HG02981 (cell line): Measurements from ENCODE around the gene SMIM14.
"Not testable (repeated sequence)": the region's sequence is repeated elsewhere in the genome, so short reads cannot be mapped to it uniquely, and the experiment has no call there.

ENCODE experiments used
- ATAC-seq: cut with Tn5 transposase; IDR thresholded peaks from one replicate; pipeline ENCODE4 v1.9.1; 2021; ENCODE audit warnings: mild to moderate bottlenecking, moderate library complexity; ENCODE audit not compliant: unreplicated experiment

Gene SMIM14

DNA sequence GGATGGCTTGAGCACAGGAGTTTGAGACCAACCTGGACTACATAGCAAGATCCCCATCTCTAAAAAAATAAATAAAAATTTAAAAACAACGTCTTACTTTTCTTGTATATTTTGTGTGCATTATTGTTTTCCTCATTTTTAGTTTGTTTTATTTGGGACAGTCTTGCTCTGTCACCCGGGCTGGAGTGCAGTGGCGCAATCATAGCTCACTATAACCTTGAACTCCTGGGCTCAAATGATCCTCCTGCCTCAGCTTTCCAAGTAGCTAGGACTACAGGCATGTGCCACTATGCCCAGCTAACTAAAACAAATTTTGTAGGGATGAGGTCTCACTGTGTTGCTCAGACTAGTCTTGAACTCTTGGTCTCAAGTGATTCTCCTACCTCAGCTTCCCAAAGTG is 9.5 kb upstream of the SMIM14 start:
- no peak for ATAC-seq

DNA sequence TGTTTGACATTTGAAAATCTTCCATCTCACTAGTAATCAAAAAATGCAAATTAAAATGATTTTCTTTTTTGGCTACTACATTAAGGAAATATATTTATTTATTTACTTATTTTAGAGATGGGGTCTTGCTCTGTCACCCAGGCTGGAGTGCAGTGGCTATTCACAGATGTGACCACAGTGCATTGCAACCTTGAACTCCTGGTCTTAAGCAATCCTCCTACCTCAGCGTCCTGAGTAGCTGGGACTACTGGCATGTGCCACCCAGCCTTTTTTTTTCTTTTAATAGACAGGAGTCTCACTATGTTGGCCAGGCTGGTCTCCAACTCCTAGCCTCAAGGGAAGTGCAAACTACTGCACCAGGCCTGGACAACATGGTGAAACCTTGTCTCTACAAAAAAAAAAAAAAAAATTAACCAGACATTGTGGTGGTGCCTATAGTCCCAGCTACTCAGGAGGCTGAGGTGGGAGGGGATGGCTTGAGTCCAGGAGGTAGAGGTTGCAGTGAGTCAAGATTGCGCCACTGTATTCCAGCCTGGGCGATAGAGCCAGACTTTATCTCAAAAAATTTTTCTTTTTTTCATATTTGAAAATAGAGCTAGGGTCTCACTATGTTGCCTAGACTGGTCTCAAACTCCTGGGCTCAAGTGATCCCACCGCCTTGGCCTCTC is 4.4 kb upstream of the SMIM14 start:
- no peak for ATAC-seq

GRCh38 chr4:39641451-39641850 is 2.8 kb upstream of the SMIM14 start:
- ATAC-seq: no peak

- ATAC-seq: peak; percentile 4
Measured at GRCh38 chr4:39637586-39638353, 895 bp downstream of the SMIM14 start.

DNA sequence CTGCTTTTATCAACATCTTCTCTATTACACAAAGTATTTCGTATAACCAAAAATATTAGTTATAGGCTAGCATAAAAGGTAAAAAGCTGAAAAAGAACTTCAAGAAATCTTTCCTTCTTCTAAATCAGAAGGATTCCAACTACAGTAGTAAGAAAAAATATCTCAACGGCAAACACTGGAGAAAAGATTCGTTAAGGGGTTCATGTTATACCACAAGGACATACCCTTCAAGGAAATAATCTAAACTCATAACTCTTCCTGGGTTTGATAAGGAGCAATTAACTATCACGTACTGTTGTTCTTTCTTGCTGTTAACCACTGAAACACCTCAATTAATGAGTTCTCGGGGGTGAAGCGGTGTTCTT is 1.5 kb downstream of the SMIM14 start:
- no peak for ATAC-seq

GRCh38 chr4:39636531-39637184 is 2.0 kb downstream of the SMIM14 start:
- ATAC-seq: no peak

DNA sequence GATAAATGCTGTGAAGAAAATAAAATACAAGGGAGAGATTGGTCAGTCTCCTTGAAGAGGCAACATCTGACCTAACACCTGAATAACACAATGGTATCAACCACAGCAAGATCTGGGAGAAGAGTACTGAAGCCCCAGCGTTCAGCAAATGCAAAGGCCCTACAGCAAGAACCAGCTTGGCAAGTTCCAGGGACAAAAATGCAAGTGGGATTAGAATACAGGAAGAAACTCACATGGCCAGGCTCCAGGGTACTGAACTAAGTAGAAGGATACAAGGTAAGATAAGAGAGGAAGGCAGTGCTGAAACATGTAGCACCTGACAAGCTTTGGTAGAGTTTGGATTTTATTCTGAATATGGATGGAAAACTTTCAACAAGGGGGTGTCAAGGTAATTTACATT is 3.6 kb downstream of the SMIM14 start:
- no peak for ATAC-seq

DNA sequence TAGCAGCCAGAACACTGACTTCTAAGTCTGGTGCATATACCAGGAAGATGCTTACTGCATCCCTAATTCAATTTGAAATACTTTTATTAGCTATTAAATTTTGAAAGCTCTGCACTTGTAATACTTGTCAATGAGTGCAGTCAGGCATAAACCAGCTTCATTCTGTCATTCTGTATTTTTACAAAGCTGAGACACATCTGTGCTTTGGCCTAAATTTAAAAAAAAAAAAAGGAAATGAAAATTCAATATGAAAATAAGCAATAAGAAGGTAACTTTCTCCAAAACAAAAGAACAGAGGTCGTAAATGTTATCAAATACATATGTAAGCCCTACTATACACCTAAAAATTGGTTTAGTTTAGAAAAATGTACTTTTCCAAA is 7.0 kb downstream of the SMIM14 start:
- peak; percentile 53 for ATAC-seq

- ATAC-seq: no peak
Measured at GRCh38 chr4:39627413-39627812, 11.3 kb downstream of the SMIM14 start.

DNA sequence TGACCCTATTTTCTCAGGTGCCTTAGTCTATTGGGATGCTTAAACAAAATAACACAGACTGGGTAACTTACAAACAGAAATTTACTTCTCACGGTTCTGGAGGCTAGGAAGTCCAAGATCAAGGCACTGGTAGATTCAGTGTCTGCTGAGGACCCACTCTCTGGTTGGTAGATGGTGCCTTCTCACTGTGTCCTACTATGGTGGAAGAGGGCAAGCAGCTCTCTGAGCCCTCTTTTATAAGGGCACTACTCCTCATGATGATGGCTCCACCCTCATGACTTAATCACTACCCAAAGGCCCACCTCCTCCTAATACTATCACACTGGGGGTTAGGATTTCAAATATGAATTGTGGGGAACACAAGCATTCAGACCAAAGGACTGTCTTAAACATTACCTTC is 11.8 kb downstream of the SMIM14 start:
- ATAC-seq: no peak

DNA sequence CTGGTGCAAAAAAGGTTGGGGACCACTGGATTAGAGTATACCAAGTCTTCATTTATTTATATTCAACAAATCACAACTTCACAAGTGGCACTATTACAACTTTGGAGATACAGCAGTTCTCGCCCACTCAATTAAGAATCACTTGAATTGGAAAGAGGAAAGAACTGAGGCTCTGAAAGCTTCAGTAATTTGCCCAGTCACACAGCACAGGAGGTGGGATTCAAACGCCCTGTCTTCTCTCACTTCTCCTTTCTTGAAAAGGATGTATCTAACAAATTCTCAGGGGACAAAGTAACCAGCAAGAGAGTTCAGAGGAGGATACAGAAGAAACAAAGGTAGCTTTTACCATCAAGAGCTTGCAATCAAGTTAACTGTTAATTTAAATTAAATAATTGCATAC is 12.4 kb downstream of the SMIM14 start:
- ATAC-seq: peak; percentile 73

DNA sequence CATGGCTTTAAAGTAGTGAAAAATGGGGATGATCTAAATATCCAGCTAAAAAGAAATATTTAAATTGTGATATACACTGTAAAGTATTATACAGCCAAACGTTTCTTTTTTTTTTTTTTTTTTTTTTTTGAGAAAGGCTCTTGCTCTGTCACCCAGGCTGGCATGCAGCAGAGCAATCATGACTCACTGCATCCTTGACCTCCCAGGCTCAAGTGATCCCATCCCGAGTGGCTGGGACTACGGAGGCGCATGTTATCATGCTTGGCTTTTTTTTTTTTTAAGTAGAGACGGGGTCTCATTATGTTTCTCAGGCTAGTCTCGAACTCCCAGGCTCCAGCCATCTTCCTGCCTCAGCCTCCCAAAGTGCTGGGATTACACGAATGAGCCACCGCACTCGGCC is 17.1 kb downstream of the SMIM14 start:
- ATAC-seq: no peak

DNA sequence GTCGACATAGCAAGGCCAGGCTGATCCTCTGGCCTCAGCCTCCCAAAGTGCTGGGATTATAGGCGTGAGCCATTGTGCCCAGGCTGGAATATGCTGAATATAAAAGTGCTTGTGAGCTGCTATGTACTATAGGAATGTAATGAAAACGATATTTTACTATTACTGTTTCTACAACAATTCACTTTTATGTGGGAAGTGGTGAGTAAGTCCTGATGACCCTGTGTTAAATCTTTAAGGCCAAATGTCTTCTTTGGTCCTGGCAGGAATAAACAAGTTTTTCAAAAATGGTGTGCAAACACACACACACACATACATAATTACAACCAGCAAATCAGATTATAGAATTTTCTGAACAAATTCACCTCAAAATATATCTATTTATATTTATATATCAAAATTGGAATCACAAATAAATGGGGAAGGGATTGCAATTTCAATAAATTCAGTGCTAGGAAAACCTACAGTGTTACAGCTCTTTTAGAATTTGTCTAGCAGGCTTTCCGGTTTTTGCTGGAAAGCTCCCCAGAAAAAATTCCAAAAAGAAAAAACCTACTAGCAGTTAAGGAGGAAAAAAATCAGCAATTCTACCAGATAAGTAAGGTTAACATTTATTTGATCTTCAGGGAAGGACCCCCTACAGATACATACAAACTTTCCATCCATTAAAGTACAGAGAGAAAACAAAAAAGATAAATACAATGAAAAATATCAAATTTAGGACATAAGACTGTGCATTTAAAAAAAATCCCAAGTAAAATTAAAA is 17.9 kb downstream of the SMIM14 start:
- ATAC-seq: no peak

DNA sequence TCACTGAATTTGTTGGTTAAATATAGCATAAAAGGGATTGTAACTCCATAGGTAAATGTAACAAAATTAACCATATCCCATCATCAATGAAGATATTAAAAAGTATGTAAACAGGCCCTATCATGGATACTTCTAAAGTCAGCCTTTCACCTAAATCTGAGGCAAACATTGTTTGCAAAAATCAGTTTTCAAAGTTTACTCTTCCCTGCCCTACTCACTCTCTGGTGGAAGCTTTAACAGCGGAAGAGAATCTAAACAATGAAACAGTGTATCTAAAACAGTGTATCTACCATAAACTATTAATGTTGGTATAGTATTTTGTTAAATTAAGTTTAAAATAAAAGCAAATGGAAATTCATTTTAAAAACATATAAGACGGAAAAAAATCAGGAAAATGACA is 21.1 kb downstream of the SMIM14 start:
- no peak for ATAC-seq

GRCh38 chr4:39616651-39617050 is 22.0 kb downstream of the SMIM14 start:
- no peak for ATAC-seq

DNA sequence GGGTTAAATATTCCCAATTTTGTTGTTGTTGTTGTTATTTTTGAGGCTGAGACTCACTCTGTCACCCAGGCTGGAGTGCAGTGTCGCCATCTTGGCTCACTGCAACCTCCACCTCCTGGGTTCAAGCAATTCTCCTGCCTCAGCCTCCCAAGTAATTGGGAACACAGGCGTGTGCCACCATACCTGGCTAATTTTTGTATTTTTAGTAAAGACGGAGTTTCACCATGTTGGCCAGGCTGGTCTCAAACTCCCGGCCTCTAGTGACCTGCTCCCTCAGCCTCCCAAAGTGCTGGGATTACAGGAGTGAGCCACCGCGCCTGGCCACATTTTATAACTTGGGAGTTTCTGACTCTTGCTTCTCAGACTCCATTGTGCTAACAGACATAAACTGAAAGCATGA is 22.6 kb downstream of the SMIM14 start:
- ATAC-seq: not testable (repeated sequence)

- ATAC-seq: no peak
Measured at GRCh38 chr4:39614487-39615162, 24.0 kb downstream of the SMIM14 start.

DNA sequence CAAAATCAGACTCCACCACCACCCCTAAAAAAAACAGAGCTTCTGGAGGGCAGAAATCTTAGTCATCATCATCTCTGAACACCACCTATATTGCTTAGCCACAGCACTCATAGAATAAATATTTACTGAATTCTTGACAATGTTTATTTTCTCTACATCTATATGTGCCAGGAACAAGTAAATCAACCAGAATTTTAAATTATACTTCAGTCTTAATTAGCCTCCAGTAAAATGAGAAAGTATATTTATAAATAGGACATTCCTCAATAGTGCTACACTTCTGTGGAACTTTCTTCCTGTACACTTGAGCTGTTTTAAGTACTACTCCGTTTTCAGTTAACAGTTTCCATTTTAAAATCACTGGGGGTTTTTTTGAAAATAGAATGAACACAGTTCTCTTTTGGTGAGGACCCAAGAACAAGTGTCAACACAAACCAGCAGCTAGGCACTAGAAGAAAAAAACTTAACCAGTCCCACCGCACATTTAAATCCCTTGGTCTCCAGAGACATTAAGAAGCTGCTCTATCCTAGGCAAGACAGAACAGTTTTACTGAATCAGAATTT is 25.5 kb downstream of the SMIM14 start:
- ATAC-seq: no peak

GRCh38 chr4:39609454-39609931 is 29.2 kb downstream of the SMIM14 start:
- ATAC-seq: peak; percentile 90

- no peak for ATAC-seq
Measured at GRCh38 chr4:39608451-39608850, 30.2 kb downstream of the SMIM14 start.
